Skin of body (tissue), 3 donors: ENCODE data around the gene NOL3. TPM values are rescaled to one million over a fixed set of nuclear protein-coding genes. Genes with fewer than 3 reads are reported as not detected.

ENCODE experiments used
- DNase-seq: peaks from one replicate; lab custom pipeline; 2025; lab: John Stamatoyannopoulos, UW
- small RNA-seq: library from RNA; depleted of rRNA; stranded (forward); fragments of <200 nt; gene quantifications from one replicate; pipeline ENCODE3, GENCODE V24; 2014; ENCODE audit warnings: low replicate concordance
- total RNA-seq: library from RNA; depleted of rRNA; stranded (reverse); fragments of >200 nt; gene quantifications from one replicate; pipeline ENCODE4 v1.2.3, GENCODE V29; 2014

NOL3 gene
- total RNA-seq, 1 donor from 2014 or later, result 14.3 TPM

DNA sequence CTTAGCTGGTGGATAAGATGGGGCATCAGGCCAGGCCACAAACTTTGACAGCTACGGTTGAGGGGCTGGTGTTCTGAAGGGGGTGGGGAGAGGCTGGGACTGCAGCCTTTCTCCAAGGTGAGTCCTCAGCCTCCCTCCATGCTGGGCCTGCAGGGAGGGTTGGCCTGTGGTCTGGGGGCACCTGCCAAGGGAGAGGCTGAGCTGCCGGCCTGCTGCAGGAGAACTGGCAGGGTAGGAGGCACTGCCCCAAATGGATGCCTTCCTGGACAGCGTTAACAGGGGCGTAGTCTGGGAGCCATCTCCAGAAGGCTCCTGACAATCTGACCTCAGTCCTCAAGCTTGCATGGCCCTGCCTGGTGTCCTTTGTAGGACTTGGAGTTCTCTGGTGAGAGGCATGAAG is 33.7 kb downstream of the NOL3 start:
- no peak for DNase-seq

DNA sequence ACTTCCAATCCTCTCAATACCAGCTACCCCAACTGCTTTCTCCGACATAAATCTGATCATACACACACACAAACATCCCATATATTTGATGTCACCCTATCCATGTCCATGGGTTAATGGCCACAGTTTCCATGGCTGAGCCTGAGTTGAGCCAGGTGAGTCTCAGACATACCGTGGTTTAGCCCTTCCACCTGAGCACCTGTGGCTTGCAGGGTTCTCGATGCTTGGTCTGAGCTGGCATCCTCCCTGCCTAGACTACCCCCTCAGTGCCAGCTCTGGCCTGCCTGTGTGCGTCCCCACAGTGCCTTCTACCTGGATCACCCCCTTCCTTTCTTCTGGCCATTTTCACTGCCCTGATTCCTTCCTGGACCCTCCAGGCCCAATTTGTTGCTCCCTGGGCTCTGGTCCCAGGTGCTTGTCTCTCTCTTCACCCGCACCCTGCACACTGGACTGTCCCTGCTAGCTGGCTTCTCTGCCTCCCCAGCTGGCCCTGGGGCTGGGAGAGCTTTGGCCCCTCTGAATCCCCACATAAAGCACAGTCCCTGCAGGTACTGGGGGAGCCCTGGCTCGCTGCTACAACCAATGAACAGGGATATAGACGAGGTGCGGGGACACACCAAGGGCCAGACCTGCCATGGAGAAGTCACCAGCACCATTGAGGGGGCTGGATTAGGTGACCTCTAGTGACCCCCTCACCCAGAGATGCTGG is 35.9 kb downstream of the NOL3 start:
- DNase-seq, result no peak

DNA sequence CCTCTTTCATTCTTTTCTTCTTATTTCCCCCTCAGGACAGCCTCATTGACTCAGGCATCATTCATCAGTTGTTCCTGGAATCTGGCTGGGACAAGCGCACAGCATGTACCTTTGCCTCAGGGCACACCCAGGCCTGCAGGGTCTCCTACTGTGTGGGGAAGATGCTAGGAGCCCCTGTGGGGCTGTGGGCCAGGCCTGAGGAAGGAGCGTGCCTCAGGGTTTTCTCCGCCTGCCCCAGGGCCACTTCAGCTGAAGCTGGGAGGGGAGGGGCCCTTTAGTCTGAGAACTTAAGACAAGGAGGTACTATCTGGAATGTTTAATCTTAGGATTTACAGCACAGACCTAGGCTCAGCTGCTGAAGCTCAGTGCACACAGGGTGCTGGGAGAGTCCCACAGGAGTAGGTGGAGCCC is 36.5 kb downstream of the NOL3 start:
- DNase-seq, result no peak

DNA sequence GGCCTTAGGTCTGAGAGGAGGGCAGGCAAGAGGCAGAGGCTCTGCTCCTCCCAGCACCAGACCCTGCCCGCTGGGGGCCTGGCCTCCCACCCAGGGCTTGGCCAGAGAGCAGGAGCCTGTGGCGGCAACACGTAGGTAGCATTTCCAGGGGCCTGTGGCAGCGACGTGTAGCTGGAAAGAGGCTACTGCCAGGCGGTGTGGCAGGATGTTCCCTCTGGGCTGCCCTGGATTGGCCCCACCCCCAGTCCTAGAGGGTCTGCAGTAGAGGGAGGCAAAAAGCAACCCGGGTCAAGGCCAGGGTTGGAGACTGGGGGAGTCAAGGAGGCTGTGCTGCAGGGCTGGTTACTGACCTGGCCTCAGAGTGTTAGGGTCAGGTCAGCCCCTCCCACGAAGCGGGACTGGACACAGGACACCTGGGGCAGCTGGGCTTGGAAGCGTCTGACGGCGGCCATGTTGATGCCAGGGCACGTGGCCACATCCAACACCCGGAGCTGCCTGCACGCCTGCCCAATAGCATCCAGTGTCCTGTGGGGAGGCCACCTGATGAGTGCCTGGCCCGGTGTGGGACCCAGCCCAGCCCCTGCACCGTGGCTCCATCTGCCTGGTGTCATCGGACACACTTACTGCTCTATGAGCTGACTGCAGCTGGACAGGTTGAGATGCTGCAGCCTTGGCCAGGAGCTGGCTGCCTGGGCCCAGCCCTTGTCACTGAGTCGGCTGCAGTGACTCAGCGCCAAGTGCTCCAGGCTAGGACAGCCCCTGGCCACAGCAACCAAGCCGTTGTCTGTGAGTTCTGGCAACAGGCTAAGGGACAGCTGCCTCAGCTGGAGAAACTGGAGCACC is 37.1 kb downstream of the NOL3 start:
- DNase-seq, result no peak

DNA sequence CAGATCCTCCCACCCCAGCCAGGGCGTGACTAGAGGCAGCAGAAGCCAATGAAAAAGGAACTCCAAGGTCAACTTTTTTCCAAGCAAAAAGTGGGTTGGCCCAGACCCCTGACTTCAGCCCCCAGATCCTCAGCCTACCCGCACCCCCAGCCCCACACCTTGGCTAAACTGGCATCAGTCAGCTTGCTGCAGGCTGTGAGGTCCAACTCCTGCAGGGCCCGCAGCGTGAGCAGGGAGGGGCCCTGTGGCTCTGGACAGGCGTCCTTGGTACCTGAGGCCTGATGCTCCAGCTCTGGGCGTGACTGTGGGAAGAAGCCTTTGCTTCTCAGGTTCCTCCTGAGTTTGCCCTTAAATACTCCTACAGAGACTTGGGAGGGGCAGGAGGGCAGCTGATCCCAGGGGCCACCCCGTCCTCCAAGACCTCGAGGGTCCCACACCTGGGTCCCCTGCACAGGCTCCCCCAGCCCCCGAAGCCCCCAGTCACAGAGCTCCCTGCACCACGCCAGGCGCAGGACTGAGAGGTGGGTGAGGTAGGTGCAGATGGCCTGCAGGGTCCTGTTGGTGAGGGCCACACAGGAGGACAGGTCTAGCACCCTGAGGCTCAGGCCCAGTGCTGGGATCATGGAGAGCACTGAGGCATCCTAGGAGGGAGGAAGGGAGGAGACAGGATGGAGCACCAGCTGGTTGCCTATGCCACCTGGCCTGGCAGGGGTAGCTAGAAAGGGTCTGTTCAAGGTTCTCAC is 38.0 kb downstream of the NOL3 start:
- DNase-seq, result no peak

DNA sequence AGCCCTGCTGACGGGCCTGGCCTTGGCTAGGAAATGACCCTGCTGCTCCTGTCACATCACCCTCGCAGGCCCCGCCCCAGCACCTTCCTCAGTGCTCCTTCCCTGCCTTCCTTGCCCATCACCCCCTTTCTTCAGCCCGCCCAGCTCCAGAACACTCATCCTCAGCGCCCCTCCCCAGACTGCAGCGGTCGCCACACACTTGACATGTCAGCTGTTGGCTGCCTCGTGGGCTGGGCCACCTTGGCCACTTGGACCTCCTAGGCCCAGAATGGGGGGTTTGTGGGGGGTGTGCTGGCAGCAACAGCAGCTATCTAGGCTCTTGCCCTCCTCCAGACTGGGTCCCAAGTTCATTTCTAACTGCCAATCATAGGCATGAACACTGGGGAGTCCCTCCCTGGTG is 39.2 kb downstream of the NOL3 start:
- no peak for DNase-seq

DNA sequence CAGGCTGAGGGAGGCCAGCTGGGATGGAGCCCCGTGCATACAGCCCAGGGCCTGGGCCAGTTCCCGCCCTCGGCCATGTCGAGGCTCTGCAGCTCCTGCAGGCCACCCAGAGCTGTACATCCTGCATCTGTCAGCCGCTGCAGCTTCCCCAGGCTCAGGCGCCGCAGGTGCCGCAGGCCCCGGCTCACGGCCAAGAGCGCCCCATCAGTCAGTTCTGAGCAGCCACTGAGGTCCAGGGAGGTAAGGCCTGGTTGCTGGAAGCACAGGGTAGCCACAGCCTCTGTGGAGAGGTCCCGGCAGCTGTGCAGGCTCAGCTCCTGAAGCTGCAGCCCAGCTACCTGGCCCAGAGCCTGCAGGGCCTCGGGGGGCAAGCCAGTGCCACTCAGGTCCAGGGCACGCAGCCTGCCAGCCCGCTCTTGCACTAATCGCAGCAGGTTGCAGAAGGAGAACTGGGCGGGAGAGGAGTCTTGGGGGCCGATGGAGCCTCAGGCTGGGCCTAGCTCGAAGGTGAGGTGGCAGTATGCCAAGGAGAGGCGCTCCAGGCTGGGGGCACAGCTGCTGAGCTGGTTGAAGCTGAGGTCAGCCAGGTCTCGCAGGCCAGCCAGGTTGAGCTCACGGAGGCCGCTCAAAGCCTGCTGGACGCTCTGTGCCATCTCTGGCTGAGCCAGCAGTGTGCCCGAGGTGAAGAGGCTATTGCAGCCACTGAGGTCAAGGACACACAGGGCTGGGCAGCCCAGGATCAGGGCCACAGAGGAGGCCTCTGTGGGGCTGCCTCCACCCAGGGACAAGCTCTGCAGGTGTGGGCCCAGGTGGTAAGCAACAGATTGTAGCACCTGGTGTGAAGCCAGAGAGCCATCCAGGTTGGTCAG is 40.0 kb downstream of the NOL3 start:
- no peak for DNase-seq

DNA sequence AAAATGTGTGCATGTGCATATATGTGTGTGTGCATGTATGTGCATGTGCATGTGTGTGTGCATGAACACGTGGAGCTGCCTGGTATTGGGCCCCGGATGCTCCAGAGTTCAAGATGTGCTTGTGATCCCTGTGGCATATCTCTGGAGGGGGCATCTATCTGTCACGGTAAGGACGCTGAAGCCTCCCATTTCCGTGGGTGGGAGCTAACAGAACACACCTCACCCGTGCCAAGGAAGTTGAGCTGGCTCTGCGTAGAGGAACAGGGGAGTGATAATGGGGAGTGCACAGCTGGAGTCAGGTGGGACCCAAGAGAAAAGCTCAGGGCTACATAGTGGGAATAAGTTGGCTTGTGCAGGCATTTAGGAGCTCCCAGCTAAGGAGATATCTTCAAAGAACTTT is 41.3 kb downstream of the NOL3 start:
- DNase-seq, result no peak

DNA sequence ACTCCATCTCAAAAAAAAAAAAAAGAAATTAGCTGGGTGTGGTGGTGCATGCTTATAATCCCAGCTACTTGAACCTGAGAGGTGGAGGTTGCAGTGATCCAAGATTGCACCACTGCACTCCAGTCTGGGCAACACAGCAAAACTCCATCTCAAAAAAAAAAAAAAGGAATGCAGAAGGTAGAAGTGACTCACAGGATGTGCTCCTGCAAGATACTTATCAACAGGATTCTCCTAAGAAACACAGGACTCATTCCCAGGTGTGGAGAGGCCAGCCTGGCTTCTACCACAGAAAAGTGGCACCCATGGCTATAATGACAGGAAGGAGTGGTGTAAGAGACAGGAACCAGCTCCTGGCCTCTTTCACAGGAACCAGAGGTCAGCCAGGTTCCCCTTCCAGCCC is 42.4 kb downstream of the NOL3 start:
- DNase-seq, result no peak

DNA sequence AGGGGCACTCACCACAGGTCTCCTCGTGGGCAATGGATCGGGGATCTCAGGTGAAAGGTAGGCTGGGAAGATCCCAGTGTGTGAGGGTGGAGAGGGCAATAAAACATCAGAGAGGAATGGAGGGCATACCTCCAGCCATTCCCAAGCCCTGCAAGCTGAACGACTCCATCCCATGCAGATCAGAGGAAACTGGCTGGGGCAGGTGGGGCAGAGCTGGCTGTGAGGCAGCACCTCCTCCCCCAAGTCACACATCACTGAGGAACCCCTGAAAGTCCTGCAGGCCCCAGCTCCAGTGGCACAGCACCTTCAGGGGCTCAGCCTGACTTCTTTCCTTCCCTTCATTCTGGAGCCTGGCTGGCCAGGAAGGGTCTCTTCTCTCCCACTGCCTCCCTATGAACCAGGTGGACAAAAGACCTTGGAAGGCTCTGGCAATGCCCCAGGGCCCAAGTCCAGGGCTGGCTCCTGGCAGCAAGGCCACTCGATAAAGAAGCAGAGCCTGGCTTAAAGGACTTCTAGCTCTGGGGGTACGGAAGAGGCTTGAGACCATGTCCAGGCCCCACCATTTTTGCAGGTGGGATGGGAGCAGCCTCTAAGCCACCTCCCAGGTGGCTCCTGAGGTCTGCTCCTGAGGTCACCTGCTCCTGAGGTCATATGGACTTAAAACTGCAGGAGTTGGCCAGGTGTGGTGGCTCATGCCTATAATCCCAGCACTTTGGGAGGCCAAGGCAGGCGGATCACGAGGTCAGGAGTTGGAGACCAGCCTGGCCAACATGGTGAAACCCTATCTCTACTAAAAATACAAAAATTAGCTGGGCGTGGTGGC is 43.1 kb downstream of the NOL3 start:
- no peak for DNase-seq

DNA sequence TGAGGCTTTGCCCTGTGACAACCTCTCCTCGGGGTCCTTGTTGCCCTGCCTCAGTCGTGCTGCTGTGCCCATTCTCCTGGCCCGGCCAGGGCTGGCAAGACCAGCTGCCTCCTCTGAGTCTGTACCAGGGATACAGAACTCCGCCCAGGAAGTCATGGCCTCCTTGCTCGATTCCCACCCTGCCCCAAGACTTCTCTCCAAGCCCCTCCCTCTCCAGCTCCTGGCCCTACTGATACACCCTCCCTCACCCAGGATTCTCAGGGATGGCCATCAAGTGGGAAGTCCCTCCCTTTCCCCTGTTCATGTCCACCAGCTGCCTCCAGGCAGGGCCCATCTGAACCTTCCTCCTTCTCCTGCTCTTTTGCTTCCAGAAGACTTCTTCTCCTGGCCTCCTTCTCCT is 45.4 kb downstream of the NOL3 start:
- DNase-seq, result no peak

DNA sequence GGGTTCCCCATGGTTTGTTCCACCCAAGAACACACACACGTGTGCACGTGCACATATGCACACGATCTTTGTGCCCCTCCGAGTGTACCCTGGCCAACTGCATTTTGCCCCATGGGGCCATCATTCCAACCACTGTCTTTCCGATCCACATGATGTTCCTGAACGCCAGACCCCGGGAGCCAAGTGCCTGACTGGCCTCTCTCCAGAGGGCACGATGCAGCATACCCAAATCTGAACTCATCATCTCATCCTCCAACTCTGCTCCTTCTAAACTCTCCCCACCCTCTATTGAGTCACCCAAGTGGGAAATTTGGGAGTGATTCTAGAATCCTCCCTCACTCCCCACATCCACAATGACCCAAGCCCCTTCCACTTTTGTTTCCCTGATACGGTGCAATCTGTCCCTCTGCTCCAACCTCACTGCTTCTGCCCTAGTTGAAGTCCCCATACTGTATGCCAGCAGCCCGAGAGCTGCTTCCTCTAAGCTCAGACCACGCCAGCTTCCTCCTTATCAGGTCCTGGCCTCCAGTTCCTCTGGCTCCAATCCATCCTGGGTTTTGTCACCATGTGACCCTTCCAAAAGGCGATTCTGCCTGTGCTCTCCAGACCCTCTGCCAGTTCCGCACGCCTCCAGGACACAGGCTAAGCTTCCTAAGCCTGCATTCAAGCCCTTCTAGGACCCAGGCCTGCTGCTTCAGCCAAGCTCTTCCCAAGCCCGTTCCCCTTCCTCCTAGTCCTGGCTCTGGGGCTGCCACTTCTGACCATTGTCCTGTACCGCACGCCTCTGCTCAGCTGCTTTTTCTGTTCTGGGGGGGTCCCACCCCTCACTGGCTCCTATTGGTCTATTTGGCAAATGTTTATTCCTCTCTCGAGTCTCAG is 46.5 kb downstream of the NOL3 start:
- DNase-seq, result no peak

DNA sequence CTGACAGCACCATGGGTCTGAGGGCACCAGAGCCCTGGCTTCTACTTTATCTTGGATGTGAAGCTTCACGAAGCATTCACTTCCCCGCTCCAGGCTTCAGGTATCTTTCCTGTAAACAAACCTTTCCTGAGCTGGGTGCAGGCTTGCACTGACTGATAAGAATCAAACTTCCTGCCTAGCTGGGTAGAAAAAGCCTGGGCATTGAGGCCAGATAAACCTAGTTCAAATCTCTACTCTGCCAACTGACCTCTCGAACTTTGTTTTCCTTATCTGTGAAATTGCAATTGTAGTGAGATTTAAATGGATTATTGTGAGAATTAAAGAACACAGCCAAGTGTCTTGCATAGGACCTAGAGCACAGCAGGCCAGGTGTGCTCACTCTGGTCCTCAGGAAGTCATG is 53.7 kb downstream of the NOL3 start:
- no peak for DNase-seq

Small RNAs within 50 kb of the gene (small RNA-seq; reads per million reads assigned to genes)
- gene MIR328, result 6.7 reads per million, percentile 91 among the genes with 10 or more reads in this experiment

Other genes with a start within 250 kb of the NOL3 start
- 2.8 TPM for gene RRAD, start 245.0 kb upstream of the NOL3 start, total RNA-seq
- gene CIAO2B, start 236.1 kb upstream of the NOL3 start, total RNA-seq, result 39.0 TPM
- 18.7 TPM for gene CES2, start 235.0 kb upstream of the NOL3 start, total RNA-seq
- gene CES3, start 209.3 kb upstream of the NOL3 start, total RNA-seq, result not detected
- 7.9 TPM for gene CES4A, start 181.9 kb upstream of the NOL3 start, total RNA-seq
- gene CBFB, start 141.4 kb upstream of the NOL3 start, total RNA-seq, result 51.0 TPM
- 21.2 TPM for gene PHAF1, start 60.6 kb upstream of the NOL3 start, total RNA-seq
- gene B3GNT9, start 19.5 kb upstream of the NOL3 start, total RNA-seq, result 14.8 TPM
- gene TRADD, start 10.6 kb upstream of the NOL3 start, total RNA-seq, result 5.8 TPM
- gene FBXL8, start 10.6 kb upstream of the NOL3 start, total RNA-seq, result 4.5 TPM
- gene HSF4, start 5.8 kb upstream of the NOL3 start, total RNA-seq, result 14.3 TPM
- gene MATCAP1, start 13.4 kb downstream of the NOL3 start, total RNA-seq, result 13.9 TPM
- gene EXOC3L1, start 19.6 kb downstream of the NOL3 start, total RNA-seq, result 1.7 TPM
- 23.5 TPM for gene E2F4, start 21.6 kb downstream of the NOL3 start, total RNA-seq
- 4.0 TPM for gene ELMO3, start 28.6 kb downstream of the NOL3 start, total RNA-seq
- 22.0 TPM for gene TMEM208, start 56.6 kb downstream of the NOL3 start, total RNA-seq
- 8.0 TPM for gene FHOD1, start 76.9 kb downstream of the NOL3 start, total RNA-seq
- gene SLC9A5, start 78.4 kb downstream of the NOL3 start, total RNA-seq, result 0.79 TPM
- gene PLEKHG4, start 109.0 kb downstream of the NOL3 start, total RNA-seq, result 16.1 TPM
- gene KCTD19, start 156.2 kb downstream of the NOL3 start, total RNA-seq, result 0.20 TPM
- 0.20 TPM for gene LRRC36, start 156.3 kb downstream of the NOL3 start, total RNA-seq
- gene TPPP3, start 223.0 kb downstream of the NOL3 start, total RNA-seq, result 22.6 TPM
- 7.0 TPM for gene ZDHHC1, start 245.9 kb downstream of the NOL3 start, total RNA-seq